Endothelial cell of umbilical vein (primary cell): Measurements from ENCODE around the gene SYCE1L. TPM values are rescaled to one million over a fixed set of nuclear protein-coding genes. Genes with fewer than 3 reads are reported as not detected.

Experiments
- BruUV-seq: library from RNA; stranded (reverse); fragments of 400-500 nt; replicated peaks from 2 replicates; lab custom pipeline; 2021; lab: Mats Ljungman, UMichigan
- CTCF ChIA-PET: fragments of 300-600, 350-600 bp; sonication (Branson Sonifier 250); formaldehyde crosslinking; loops from one replicate; lab custom pipeline; 2021; ENCODE audit warnings: antibody characterized with exemption, inconsistent platforms; lab: Charles Lee
- POLR2A ChIA-PET: fragments of 300-600, 350-600 bp; sonication (Branson Sonifier 250); formaldehyde crosslinking; loops from one replicate; lab custom pipeline; 2021; ENCODE audit warnings: antibody characterized with exemption, inconsistent platforms; lab: Charles Lee
- DNase-seq: peaks from one replicate; pipeline ENCODE4 v3.0.0-alpha.2; 2011; ENCODE audit warnings: low read depth, low spot score
- FAIRE-seq: peaks from 2 replicates; lab custom pipeline; 2011; peaks lifted over from hg19 to GRCh38; lab: Jason Lieb, UNC
- H2AFZ ChIP-seq: 2 replicates; pipeline ENCODE4 v1.6.0; 2012; ENCODE audit warnings: low read depth, low read length, control low read depth, inconsistent platforms
- H3K27ac ChIP-seq: 2 replicates; pipeline ENCODE4 v1.5.1; 2011; ENCODE audit warnings: low read depth, mild to moderate bottlenecking, control low read depth, low read length, moderate library complexity; ENCODE audit not compliant: insufficient read depth
- H3K27me3 ChIP-seq, 2 experiments: 2 replicates each; pipeline versions ENCODE4 v1.6.0 to v1.6.1; 2011; ENCODE audit warnings: low read length in 2 of 2, mixed read lengths in 1 of 2; ENCODE audit not compliant: control insufficient read depth in 2 of 2, insufficient read depth in 2 of 2
- H3K36me3 ChIP-seq, 2 experiments: 2 replicates in 1 of 2; 3 replicates in 1 of 2; pipeline ENCODE4 v1.5.1; 2011; ENCODE audit warnings: low read length in 2 of 2, mild to moderate bottlenecking in 1 of 2, moderate library complexity in 1 of 2; ENCODE audit not compliant: control insufficient read depth in 2 of 2, insufficient read depth in 2 of 2; ENCODE audit errors: extremely low read depth in 1 of 2
- H3K4me1 ChIP-seq: 3 replicates; pipeline ENCODE4 v1.5.1; 2011; ENCODE audit warnings: mild to moderate bottlenecking, low read length; ENCODE audit not compliant: control insufficient read depth, insufficient read depth; ENCODE audit errors: extremely low read depth
- H3K4me2 ChIP-seq: 2 replicates; pipeline ENCODE4 v1.6.1; 2011; ENCODE audit warnings: low read length, control low read depth, mixed read lengths; ENCODE audit not compliant: insufficient read depth
- H3K4me3 ChIP-seq, 3 experiments: fragments of 200-600 bp in 1 of 3; sonication (generic), shearing (Covaris generic) in 1 of 3; replicated peaks in 1 of 3; 2 replicates each; pipeline ENCODE4 v1.5.1; 2011 to 2016; ENCODE audit warnings: control low read depth in 3 of 3, low read length in 3 of 3, mild to moderate bottlenecking in 2 of 3, inconsistent platforms in 1 of 3, low read depth in 1 of 3, moderate library complexity in 1 of 3; ENCODE audit not compliant: insufficient read depth in 1 of 3
- H3K79me2 ChIP-seq: 2 replicates; pipeline ENCODE4 v1.6.0; 2012; ENCODE audit warnings: low read length, inconsistent platforms; ENCODE audit not compliant: control insufficient read depth, insufficient read depth
- H3K9ac ChIP-seq: replicated peaks from 2 replicates; pipeline ENCODE3; 2011; ENCODE audit warnings: low read length, control low read depth; ENCODE audit not compliant: insufficient read depth; ENCODE audit errors: extremely low read depth
- H3K9me1 ChIP-seq: replicated peaks from 3 replicates; pipeline ENCODE4 v1.6.0; 2011; ENCODE audit warnings: mild to moderate bottlenecking, low read length; ENCODE audit not compliant: control insufficient read depth, insufficient read depth; ENCODE audit errors: extremely low read depth
- H3K9me3 ChIP-seq: replicated peaks from 2 replicates; pipeline ENCODE4 v1.5.1; 2012; ENCODE audit warnings: low read length, inconsistent platforms; ENCODE audit not compliant: control insufficient read depth, insufficient read depth
- H4K20me1 ChIP-seq: replicated peaks from 2 replicates; pipeline ENCODE3; 2011; ENCODE audit warnings: mild to moderate bottlenecking, low read length; ENCODE audit not compliant: control insufficient read depth, insufficient read depth; ENCODE audit errors: extremely low read depth
- FOS ChIP-seq: IDR thresholded peaks from 2 replicates; pipeline ENCODE4 v1.6.1; 2011; ENCODE audit warnings: mild to moderate bottlenecking, low read length, moderate library complexity, borderline replicate concordance; ENCODE audit not compliant: insufficient read depth
- JUN ChIP-seq: IDR thresholded peaks from 2 replicates; pipeline ENCODE4 v1.6.1; 2011; ENCODE audit warnings: borderline replicate concordance, low read depth; ENCODE audit not compliant: insufficient read length, insufficient read depth
- MYC ChIP-seq: IDR thresholded peaks from one replicate; pipeline ENCODE4 v1.6.1; 2011; ENCODE audit warnings: mild to moderate bottlenecking, low read depth, low read length
- POLR2AphosphoS5 ChIP-seq: IDR thresholded peaks from 2 replicates; pipeline ENCODE4 v1.6.1; 2012; ENCODE audit warnings: low read depth, mild to moderate bottlenecking, control low read depth, low read length, moderate library complexity; ENCODE audit not compliant: insufficient read depth
- dilution Hi-C: fragments of 300-500 bp; cut with MboI; formaldehyde crosslinking; loops from one replicate; pipeline ENCODE4 v1.15.0; 2019; ENCODE audit warnings: low sequenced_read_pairs; ENCODE audit not compliant: extremely low pct_ligation_motif_present
- intact Hi-C: fragments of 100-400 bp; cut with micrococcal nuclease; formaldehyde crosslinking; loops from one replicate; pipeline ENCODE4 v1.10.0; 2022
- polyA plus RNA-seq, 4 experiments: library from polyadenylated mRNA; depleted of rRNA in 3 of 4; stranded (reverse) in 3 of 4; unstranded in 1 of 4; fragments of >200 nt; gene quantifications; 2 replicates each; pipeline versions ENCODE4 v1.2.1 to v1.2.3, GENCODE V29; 2011 to 2012; ENCODE audit warnings: missing spikeins in 1 of 4
- total RNA-seq: library from RNA; stranded (reverse); gene quantifications from 2 replicates; pipeline ENCODE4 v1.2.3, GENCODE V29; 2021
- TF ChIP-seq, protein P1 (sequence below): IDR thresholded peaks from 2 replicates; pipeline ENCODE4 v1.6.1; 2011; ENCODE audit not compliant: insufficient read depth, insufficient read length
- TF ChIP-seq, protein P2 (sequence below), 2 donors: IDR thresholded peaks; 1 replicate in 1 of 2; 2 replicates in 1 of 2; pipeline ENCODE4 v1.5.1; 2011; ENCODE audit warnings: low read length in 2 of 2, mild to moderate bottlenecking in 2 of 2, moderate library complexity in 2 of 2, control low read depth in 1 of 2, inconsistent platforms in 1 of 2, low read depth in 1 of 2; ENCODE audit not compliant: insufficient read depth in 1 of 2; ENCODE audit errors: extremely low read depth in 1 of 2

SYCE1L gene
- total and polyA plus RNA-seq, 2 donors (not counting 3 experiments of a cell fraction or from before 2014, with no cell fraction given): 6.8 to 13.7 TPM

DNA sequence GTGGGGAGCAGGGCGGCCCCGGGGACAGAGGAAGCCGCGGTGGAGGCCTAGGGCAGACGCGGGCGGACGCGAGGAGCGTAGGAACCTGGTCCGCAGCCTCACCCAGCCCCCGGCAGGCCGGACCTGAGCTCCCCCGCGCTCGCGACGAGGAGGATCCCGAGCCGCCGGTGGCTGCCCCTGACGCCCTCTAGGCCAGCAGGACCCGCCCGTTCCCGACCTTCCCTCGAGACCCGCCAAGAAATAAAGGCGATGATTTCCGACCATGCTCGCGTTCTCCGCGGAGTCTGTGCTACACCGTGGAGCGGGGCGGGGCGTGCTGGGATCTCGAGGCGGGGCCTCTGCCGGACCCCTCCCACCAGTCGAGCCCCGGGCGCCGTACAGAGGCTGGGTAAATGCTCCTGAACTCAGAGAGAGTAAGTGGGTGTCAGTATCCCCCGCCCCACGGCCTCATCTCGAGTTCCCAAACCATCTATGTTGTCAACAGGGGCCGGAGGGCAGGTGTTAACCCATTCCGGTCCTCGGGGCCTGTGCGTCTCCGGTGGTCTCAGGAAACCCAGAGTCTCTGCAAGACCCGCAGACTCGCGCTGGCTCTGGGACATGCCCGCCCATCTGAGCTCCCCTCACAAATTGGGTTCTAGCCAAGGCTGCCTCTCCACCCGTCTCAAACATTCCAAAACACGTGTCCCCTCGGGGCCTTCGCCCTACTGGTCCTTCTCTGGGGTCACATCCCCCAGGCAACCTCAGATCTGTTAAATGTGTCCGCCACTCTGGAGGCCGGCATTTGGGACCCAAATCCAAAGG is 13.7 kb downstream of the SYCE1L start:
- peak overlapping the region; percentile 96 for H2AFZ ChIP-seq
- H3K27me3 ChIP-seq: no peaks in the 10 kb centered on the region
- peak overlapping the region; percentile 91 for H3K9ac ChIP-seq
- H4K20me1 ChIP-seq: no peaks in the 10 kb centered on the region
- DNase-seq (peak; percentile 62), FAIRE-seq (peak; percentile 93)
- ChIA-PET CTCF (interaction anchor here (0.7 to 1.5 kb wide), 3 partner anchors 10 to 371 kb away, joined by 4 to 6 read pairs (median 4); no protein-coding TSS in a partner anchor), POLR2A (no interaction called here)
- peak overlapping the region; percentile 48 for H3K27ac ChIP-seq
- dilution Hi-C loops (no loop called here), intact Hi-C loops (loop anchor here (1.0 to 2.0 kb wide), 4 partner anchors 22 to 509 kb away; partner anchors contain the start of genes MON1B and NUDT7)
- no peaks in the 10 kb centered on the region for H3K9me1 ChIP-seq
- no peaks in the 10 kb centered on the region for H3K79me2 ChIP-seq
- TF ChIP-seq FOS (no peak), POLR2AphosphoS5 (peak; percentile 20), MYC (no peak), JUN (no peak)
- TF ChIP-seq, protein P1, sequence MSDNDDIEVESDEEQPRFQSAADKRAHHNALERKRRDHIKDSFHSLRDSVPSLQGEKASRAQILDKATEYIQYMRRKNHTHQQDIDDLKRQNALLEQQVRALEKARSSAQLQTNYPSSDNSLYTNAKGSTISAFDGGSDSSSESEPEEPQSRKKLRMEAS: no peak
- TF ChIP-seq, protein P2, sequence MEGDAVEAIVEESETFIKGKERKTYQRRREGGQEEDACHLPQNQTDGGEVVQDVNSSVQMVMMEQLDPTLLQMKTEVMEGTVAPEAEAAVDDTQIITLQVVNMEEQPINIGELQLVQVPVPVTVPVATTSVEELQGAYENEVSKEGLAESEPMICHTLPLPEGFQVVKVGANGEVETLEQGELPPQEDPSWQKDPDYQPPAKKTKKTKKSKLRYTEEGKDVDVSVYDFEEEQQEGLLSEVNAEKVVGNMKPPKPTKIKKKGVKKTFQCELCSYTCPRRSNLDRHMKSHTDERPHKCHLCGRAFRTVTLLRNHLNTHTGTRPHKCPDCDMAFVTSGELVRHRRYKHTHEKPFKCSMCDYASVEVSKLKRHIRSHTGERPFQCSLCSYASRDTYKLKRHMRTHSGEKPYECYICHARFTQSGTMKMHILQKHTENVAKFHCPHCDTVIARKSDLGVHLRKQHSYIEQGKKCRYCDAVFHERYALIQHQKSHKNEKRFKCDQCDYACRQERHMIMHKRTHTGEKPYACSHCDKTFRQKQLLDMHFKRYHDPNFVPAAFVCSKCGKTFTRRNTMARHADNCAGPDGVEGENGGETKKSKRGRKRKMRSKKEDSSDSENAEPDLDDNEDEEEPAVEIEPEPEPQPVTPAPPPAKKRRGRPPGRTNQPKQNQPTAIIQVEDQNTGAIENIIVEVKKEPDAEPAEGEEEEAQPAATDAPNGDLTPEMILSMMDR (IDR thresholded peaks at IDR 0.05; ENCODE audit: extremely low read depth in 1 of 2, insufficient read depth in 1 of 2, low read depth in 1 of 2, low read length in 2 of 2): no peak
- no peaks in the 10 kb centered on the region for H3K9me3 ChIP-seq
- no peaks in the 10 kb centered on the region for H3K36me3 ChIP-seq
- peak overlapping the region; percentile 37 for H3K4me2 ChIP-seq
- H3K4me1 ChIP-seq: peaks cover 17% of the 10 kb centered on the region
- TSS peak; percentile 42 for BruUV-seq
- H3K4me3 ChIP-seq: peak overlapping the region; percentile 43 to 70 (median 57)
